Inferior parietal cortex (tissue), 1 donor: ENCODE data around the gene ADAMTS20.
A peak's percentile ranks its signal among the peaks of the same experiment; 100 is the strongest.
"Not testable (repeated sequence)": the region's sequence is repeated elsewhere in the genome, so short reads cannot be mapped to it uniquely, and the experiment has no call there.

ENCODE experiments used
- DNase-seq: peaks from one replicate; pipeline ENCODE4 v3.0.0-alpha.2; 2016; ENCODE audit errors: extremely low spot score

The ADAMTS20 gene

DNA sequence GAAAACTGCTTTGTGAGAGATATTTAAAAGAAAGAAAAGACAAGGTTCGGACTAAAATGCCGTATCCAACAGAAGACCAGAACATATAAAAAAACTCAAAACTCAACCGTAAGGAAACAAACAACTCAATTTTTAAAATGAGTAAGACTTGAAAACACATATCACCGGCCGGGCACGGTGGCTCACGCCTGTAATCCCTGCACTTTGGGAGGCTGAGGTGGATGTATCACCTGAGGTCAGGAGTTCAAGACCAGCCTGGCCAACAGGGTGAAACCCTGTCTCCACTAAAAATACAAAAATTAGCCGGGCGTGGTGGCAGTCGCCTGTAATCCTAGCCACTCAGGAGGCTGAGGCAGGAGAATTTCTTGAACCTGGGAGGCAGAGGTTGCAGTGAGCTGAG lies 192.0 kb downstream of the ADAMTS20 start:
- DNase-seq: not testable (repeated sequence)

DNA sequence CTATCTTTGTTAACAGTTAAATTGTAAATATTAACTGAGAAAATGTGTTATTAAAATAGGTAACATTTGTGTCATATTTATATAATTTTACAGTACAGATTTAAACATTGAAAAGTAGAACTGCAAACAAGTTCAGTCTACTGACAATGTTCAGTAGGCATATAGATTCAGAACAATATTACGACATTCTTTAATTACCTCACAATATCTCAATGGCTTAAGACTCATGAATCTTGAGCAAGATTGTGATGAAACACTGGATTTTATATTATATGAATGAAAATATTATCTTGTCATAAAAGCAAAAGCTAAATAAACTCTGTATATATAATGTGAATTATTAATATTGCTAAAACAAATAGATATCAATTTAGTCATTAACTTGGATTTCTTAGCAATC lies 194.9 kb downstream of the ADAMTS20 start:
- DNase-seq: no peak

DNA sequence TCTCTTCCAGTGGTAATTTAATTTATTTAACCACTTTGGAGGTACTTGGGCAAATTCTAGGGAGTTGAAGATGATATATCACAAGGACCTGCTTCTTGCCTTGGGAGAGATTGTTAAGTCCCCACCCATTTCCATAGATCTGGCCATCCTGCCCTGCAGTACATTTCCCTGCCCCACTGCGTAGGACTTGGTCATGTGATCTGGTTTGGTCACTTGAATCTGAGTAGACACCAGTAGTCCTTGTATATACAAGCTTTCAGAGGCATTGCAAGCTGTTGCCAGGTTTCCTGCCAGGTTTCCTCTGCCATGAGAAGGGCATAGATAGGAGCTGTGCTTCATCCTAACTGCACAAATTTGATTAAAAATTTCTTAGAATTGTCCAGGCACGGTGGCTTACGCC lies 200.0 kb downstream of the ADAMTS20 start:
- no peak for DNase-seq

DNA sequence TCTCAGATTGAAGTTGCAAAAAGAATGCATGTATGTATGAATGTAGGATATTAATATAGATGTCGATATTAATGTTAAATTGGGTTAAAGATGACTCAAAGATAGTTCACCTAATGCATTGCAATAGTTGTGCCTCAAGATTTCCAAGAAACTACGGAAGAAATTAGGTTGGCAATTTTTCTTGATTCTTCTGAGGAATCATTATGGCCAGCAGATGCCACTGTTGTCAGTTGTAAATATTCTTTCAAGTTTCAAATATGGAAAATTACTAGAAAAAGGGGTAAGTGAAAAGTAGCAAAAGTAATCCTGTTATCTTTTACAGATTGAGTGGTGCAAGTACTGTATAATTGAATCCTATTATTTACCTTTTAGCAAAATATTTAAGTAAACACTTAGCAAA lies 202.1 kb downstream of the ADAMTS20 start:
- peak; percentile 27 for DNase-seq

DNA sequence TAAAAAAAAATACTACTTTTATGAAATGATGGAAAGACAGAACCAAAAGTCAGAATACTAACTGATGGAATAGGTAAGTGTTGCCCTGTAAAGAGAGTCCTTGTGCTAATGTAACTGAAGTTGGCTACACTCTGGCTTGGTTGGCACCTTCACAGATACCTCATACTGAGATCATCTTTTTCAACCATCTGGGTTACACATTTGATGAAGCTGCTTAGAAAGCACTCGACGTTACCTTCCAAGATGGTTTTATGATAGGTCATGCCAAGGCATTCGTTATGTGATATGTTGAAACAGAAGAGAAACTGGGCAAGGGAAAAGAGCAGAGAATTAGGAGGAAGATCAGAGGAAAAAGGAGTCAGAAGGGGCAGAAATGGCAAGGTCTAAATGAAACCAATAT lies 203.8 kb downstream of the ADAMTS20 start:
- DNase-seq: no peak

DNA sequence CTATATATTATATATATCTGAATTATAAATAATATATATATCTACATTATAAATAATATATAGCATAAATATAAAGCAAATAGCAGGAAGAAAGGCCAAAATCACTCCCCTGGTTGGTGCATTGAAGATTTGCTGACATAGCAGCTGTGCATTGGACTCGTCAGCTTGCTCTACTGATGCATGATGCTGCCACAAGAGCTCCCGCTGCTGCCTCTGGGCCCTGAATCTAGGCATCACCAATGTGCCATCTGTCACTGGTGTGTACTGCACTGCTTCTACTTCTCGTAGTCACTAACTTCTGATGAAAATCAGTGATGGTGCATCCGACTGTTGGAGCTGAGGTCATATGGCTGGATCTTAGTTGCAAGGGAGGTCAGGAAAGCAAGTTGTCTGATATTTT lies 205.0 kb downstream of the ADAMTS20 start:
- no peak for DNase-seq

DNA sequence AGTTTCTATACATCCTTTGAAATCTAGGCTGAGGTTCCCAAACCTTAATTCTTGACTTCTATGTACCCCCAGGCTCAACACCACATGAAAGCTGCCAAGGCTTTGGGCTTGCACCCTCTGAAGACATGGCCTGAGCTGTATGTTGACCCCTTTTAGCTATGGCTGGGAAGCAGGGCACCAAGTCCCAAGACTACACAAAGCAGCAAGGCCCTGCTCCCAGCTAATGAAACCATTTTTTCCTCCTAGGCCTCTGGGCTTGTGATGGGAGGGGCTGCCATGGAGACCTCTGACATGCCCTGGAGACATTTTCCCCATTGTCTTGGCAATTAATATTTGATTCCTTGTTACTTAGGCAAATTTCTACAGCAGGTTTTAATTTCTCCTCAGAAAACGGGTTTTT lies 207.0 kb downstream of the ADAMTS20 start:
- DNase-seq: no peak

DNA sequence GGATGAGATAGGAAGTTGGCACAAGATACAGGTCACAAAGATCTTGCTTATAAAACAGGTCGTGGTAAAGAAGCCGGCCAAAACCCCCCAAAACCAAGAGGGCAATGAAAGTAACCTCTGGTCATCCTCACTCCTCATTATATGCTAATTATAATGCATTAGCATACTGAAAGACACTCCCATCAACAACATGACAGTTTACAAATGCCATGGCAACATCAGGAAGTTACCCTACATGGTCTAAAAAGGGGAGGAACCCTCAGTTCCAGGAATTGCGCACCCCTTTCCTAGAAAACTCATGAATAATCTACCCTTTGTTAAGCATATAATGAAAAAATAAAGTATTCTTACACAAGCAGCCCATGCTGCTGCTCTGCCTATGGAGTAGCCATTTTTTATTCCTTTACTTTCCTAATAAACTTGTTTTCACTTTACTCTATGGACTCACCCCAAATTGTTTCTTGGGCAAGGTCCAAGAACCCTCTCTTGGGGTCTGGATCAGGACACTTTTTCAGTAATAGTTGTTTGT lies 210.2 kb downstream of the ADAMTS20 start:
- DNase-seq: not testable (repeated sequence)

DNA sequence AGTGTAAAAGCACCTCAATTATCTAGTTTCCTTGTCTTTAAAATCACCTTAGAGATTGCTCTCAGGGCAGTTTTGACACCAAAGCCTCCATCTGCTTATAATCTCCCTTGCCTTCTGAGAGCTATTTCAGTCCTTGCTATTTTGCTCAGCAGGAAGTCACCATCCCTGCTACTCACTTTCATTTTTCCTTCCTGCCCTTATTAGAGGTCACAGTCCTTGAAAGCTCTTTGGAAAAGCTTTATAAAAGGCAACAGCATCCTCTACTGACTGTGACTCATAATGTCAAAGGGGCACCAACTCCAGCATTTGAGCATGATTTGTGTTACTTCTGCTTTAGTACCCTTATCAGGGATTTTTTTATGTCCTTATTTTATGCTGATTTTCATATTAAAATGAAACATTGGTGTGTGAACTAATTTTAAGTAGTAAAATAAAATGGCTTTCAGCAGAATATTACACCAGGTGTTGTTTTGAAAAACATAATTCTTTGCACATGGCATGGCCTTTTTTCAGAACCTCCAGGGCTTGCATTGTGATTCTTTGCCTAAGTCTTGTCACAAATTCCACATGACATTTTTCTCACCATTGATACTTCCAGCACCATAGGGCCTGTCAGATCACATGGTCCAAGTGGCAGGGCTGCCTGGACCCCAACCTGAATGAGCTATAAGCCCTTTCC lies 213.0 kb downstream of the ADAMTS20 start:
- peak; percentile 26 for DNase-seq

DNA sequence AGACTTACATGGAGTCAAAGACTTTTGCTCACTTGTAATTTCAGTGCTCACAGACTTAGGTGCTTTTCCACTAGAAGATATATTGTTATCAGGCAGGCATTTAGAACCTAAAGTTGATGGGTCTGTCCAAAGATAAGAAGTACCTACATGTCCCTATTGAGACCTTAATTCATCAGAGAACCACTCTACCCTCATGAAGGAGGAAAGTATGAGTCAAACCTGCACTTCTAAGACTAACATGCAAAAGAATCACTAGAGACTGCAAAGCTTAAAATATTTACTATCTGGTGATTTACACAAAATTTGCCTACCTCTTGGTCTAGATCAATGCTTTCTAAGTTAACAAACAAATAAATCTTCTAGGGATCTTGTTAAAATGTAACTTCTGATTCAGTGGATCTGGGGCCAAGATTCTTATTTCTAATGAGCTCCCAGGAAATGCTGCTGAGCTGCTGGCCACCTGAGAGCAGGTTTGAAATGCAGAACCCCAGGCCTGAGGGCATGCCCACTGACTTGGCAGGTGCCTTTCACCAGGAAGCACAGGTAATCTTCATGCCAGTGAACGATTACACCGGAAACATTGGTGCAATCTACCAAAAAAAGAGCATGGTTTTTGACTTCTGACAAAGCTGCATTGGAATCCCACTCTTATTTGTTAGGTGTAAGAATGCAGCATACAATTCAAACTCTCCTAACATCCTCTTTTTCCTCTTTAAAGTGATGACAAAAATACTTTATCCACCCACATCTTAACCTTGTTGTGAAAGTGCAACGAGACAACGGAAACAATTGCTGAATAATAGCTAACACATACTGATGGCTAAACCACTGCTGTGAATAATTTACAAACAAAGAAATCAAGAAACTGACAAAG lies 214.2 kb downstream of the ADAMTS20 start:
- DNase-seq: no peak

DNA sequence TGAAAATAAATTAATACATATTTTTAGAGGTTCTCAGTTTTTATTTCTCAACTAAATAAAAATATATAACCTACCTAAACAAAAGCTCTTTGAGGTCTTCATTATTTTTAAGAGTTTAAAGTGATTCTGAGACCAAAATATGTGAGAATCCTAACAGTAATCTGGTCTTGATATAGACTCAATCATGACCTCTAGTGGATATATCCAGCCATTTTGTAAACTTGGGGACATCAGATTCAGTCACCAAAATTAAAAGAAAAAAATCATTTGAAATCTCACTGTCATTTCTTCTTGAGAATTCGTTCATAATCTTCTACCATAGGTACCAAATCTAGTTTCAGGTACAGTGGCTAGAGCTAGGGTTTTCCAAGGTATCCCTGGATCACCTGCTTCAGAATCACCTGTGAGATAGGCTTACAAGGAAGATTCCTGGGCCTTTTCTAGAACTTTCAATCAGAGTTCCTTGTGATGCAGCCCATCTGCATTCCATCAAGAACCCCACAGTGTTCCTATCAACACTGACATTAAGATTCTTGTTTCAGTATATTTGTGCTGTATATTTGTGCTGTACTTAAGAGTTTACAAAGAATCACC lies 214.9 kb downstream of the ADAMTS20 start:
- peak; percentile 46 for DNase-seq

DNA sequence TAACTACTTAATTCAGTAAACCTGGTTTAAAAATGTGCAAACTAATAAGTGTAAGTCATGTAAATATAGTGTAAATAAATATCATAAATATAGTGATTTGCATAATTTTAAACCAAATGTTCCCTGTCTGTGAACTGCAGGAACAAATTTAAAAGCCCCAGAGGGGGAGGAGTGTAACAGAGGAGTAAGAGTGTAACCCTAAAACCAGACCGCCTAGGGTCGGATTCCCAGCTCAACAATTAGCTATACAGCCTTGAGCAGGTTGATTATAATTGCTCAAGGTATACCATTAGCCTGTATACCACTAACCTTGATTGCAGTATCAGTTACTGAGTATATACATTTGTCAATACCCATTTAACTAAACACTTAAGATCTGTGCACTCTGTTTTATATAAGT lies 218.4 kb downstream of the ADAMTS20 start:
- no peak for DNase-seq

DNA sequence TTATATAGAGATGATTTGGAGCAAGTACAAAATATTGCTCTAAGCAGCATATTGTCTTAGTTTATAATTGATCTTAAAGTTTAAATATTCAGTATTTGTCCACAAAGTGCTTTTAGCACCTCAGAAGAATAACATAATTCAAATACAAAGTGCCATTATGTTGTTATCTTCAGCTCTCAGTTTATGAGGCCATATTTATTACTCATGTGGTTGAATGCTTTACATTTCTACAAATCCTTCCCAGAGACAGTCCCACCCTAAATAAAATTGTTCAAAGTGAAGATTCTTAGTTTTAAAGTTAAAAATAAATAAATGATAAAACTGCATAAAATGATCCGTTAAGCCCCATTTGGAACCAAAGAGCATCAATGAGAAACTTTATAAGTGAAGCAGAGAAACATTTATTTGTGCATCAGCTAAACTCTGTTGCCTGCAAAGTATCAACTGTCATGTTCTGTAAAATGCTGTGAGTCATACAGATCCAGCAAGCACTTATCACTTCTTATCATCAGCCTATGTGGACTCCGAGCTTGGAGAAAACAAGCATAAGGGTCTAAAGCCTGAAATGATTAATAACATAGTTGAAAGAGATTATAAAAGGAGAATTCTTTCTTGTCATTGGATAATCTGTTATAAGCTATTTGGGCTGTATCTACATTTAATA lies 218.9 kb downstream of the ADAMTS20 start:
- DNase-seq: no peak

DNA sequence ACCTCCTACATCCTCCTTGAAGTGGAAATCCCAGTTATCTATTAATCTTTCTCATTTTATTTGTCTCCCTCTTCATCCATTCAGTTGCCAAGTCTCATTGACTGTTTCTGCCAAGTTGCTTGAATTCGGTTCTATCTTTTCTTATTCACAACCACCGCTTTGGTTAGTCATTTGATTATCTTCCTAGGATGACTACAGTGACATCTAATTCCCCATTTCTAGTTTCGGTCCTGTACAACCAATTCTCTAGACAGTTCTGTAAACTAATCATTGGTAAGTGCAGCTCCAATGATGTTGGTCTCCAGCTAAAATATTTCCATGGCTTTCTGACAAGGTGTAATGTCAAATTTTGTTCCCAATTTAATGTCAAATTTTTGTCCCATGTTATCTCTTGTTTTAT lies 220.1 kb downstream of the ADAMTS20 start:
- no peak for DNase-seq

DNA sequence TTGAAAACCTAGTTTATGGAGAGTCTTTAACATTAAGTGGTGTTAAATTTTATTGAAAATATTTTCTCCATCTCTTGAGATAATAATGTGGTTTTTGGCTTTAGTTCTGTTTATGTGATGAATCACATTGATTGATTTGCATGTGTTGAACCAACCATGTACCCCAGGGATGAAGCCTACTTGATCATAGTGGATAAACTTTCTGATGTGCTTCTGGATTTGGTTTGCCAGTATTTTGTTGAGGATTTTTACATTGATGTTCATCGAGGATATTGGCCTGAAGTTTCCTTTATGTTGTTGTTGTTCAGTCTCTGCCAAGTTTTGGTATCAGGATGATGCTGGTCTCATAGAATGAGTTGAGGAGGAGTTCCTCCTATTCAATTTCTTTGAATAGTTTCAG lies 222.6 kb downstream of the ADAMTS20 start:
- DNase-seq: no peak

DNA sequence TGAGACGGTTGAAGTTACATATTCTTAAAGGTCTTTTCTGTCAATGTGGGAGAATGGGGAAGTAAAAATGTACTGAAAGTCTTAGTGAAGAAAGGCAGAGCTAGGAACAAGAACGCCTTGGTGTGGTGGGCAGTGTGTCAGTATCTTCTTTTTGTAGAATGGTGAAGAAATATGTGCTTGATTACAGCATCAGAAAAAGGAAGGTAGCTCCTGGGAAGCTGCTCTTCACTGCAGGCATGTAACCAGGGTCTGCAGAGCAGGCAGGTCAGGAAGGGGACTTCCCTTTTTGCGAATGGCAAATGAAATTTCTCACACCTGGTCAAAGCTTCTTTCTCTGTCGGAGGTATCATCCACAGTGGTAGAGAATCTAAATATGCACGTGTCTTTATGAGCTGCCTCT lies 226.2 kb downstream of the ADAMTS20 start:
- DNase-seq: no peak

DNA sequence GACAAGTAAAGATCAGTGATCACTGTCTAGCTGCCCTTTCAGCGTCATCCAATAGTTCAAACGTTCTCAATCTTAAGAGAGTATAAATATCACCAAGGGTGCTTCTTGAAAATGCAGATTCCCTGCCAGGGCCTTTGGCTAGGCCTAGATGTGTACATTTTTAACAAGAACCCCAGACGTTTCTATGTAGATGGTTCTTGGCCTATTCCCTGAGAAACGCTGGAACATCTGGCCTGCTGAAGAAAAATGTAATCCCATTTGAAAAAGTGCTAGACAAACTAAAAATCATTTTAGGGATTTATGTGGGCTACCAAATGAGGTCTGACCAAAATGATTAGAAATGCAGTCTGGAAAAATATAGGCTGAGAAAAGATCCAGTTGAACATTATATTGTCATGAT lies 231.7 kb downstream of the ADAMTS20 start:
- DNase-seq: no peak

DNA sequence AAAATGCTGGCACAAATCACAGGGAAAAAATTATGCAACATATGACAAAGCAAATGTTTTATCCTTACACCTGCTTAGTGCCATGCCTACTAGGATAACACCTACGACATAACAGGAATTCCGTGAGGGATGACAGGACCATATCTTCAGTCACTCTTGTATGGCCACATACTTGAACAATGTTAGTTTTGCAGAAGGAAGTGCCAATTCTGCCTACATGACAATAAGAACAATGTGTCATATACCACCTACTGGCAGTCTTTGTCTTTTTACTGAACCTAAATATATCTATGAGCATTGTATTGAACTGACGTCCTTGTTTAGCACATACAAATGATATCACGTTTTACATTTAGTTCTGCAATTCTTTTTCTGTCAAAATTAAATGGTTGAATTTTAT lies 234.0 kb downstream of the ADAMTS20 start:
- DNase-seq: peak; percentile 11

DNA sequence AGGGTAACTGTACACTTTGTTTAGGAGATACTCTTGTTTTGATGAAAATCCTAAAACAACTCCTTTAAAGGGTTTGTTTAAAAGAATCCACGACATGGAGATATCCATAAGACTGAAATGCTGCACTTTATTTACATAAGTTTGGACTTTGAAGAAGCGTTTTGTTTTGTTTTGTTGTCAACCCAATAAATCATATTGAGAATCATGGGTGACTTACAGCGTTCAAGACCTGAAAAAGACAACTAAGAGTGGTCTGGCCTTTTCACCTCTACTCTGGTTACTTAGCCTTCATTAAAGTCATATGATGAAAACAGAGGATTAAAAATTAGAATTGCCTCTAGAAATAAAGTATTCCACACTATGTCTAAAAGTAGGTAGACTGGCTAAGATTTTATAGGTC lies 234.8 kb downstream of the ADAMTS20 start:
- DNase-seq: no peak

DNA sequence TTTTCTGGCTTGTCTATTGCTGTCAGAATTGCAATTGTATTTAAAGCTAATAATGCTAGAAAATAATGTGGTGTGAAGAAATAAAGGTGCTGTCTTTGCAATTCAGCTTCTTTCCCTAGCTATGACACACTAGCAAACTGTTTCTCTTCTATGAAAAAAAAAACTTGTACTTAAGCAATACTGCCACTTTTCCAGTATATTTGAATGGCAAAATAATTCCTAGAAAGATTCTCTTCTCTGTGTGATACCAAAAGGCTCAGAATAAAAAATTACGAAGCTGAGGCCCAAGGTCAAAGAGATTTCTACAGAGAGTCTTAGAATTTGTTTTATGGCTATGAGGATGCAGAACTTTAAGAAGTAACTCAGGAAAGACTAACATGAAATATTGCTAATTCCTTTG lies 235.5 kb downstream of the ADAMTS20 start:
- no peak for DNase-seq

DNA sequence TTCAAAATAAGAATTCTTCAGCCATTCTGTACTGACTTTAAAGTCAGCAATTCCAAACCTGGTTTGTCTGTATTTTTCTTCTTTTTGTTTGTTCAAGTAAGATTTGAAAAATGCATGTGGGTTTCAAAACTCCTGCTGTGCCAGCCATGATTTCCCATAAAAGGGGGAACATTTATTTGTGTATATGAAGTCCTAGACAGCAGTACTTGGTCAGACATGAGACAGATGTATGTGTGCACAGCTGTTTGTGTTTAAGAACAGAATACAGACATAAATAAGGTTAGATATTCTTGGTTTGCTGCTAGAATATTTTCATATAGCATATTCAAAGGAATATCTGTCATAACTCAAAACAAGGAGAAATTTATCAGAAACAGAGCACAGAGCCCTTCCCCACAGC lies 236.0 kb downstream of the ADAMTS20 start:
- no peak for DNase-seq

DNA sequence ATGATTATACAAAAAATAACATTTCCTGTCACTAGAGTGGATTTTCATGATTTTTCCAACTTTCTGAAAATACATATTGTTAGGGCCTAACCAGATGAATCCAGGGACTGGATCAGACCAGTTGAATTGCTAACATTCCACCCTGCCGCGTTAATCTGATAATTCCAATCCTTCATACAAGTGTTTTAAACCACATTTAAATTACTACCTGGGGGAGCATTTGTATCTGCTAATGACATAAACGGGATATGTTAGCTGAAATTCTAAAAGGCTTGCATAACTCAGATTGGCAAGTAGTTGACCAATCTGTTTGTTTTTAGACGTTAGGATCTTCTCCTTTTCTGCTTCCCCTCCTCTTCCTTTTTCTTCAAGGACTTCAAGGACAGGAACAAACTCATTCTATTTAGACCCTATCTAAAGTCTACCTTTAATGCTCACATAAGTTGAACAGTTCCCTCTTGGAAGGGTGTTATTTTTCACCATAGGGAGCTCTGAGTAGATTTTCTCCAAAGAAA lies 239.0 kb downstream of the ADAMTS20 start:
- no peak for DNase-seq
